GM21526 (cell line): ENCODE data around the gene CCDC154.

ENCODE experiments used
- ATAC-seq: cut with Tn5 transposase; IDR thresholded peaks from one replicate; pipeline ENCODE4 v1.9.1; 2021; ENCODE audit warnings: moderate library complexity; ENCODE audit not compliant: unreplicated experiment, low FRiP score

The CCDC154 gene

GRCh38 chr16:1457489-1458245 is 13.3 kb upstream of the CCDC154 start:
- ATAC-seq = no peak

DNA sequence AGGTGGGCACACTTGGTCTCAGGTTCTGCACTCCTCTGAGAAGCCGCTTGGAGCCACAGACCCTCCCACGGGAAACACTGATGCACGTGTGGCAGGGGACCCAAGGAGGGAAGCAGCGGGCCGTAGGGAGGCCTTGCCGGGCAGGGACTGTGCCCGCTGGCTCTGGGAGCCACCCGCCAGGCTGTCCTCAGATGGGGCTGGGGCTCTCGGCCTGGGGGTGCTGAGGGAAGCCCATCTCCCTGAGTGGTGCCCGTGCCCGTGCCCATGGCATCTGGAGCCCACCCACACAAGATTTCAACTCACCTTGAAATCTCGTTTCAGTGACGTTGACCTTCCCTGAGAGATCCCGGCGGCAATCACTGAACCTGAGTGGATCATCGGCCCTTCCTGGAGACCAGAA is 12.6 kb upstream of the CCDC154 start:
- ATAC-seq = no peak

GRCh38 chr16:1455190-1456171 is 11.1 kb upstream of the CCDC154 start:
- no peak for ATAC-seq

DNA sequence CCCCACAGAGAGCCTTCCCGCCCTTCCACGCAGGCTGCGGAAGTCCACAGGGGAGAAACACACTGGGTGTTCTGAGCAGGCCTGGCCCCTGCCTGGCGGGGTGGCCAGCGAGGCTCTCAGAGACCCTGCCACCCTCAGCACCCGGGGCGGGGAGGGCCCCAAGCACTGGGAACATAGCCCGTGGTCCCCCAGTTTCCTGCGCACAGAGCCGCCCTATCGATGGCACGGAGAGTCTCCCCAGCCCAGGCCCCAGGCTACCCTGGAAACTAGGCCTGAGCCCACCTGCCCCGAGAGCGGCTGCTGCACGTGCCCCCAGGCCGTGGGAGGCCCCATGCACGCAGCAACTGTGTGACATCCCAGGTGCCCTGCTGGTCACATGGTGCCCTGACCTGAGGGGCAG is 10.2 kb upstream of the CCDC154 start:
- ATAC-seq = no peak

- no peak for ATAC-seq
Observed at GRCh38 chr16:1453316-1453715, 9.0 kb upstream of the CCDC154 start.

DNA sequence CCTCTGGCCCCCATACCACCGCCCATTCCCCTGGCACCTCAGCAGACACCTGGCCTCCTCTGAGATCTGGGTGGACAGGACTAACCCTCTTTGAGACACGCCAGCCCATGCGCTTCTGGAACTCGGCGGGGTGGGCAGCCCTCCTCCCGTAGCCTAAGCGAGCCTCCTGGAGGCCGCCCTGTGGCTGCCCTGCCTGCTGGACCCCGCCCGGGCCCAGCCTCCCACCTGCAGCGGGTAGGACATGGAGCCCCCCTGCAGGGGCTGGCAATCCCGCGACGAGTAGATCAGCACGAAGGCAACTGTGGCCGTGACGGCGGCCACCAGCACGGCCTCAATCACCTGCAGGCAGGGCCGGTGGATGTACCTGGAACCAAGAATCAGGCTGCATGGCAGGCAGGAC is 8.2 kb upstream of the CCDC154 start:
- ATAC-seq = no peak

- ATAC-seq = no peak
Observed at GRCh38 chr16:1451702-1452392, 7.5 kb upstream of the CCDC154 start.

DNA sequence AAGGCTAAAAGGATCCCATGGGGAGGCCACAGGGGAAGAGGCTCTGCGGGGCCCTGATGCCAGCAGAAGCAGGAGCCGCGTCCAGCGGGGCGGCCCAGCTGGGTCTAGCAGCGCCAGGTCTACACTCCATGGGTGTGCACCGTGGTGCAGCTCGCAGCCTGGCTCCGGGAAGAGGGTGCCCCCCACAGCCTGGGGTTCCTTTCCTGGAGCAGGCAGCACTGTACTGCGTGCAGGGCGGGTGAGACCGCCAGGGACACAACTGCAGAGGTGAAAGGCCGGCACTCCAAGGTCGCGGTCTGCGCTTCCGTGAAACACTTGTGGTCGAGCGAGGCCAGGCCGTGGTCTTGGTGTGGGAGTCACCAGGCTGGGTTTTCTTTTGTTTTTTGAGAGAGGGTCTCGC is 6.5 kb upstream of the CCDC154 start:
- no peak for ATAC-seq

- no peak for ATAC-seq
Observed at GRCh38 chr16:1450218-1450617, 5.9 kb upstream of the CCDC154 start.

DNA sequence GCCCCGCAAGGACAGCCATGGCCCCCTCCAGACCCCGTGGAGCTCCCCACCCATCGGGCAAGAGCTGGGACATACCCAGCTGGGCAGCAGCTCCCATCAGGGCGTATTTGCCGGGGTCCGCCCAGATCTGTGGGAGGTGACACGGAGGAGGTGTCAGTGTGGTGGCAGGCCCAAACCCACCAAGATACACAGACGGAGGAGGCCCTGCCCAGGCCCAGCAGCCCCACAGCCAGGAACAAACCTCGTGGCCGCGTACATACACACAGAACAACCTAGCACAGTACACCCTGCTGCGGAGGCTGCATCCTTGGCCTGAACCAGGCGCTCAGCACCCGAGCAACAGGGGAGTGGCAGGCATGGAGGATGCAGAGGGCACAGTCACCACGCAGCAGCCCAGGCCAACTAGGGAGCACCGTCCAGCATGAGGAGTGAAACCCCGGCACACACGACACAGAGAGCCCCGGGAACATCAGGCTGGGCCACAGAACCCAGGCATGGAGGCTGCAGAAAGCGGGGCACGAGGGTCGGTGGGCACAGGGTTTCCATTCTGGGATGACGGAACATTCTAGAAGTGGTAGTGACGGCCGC is 4.9 kb upstream of the CCDC154 start:
- no peak for ATAC-seq

DNA sequence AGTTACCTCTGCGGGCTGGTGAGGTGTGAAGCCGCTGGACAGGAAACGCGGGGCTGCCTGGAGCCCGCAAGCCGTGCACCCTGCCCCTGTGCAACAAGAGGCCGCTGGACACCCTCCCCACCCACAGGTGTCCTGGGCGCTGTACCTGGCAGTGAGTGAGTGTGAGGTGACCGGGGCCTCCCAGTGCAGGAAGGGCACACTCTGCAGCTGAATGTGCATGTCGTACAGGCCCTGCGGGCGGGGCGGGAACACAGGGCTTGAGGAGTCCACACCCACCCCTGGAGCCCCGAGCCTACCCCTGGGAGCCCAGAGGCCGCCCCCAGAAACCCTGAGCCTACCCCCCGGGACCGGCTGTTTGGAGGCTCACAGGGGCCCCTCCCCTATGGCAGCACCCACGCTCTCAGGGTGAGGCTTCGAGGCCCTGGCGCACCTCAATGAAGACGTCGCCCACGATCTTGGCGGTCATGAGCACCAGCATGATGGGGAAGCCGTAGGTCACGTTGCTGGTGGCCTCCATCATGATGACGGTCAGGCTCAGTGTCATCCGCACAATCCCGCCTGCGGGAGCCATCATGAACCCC is 4.3 kb upstream of the CCDC154 start:
- no peak for ATAC-seq

DNA sequence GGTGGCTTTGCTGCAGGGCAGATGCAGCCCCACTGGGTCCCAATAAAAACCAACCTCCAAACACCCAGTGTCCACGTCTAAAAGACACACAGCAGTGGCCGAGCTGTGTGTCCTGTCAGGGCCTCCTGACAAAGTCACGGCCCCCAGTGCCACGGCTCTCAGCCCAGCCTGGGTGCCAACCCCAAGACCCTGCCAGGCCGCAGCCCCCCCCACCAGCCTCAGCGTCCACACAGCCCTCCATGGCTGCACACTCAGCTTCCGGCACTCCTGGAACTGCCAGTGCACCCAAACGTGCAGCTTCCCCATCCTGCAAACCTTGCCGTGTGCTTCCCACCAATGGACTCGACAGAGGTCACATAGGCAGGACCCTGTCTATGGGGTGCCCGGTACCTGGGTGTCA is 3.6 kb upstream of the CCDC154 start:
- ATAC-seq = no peak

DNA sequence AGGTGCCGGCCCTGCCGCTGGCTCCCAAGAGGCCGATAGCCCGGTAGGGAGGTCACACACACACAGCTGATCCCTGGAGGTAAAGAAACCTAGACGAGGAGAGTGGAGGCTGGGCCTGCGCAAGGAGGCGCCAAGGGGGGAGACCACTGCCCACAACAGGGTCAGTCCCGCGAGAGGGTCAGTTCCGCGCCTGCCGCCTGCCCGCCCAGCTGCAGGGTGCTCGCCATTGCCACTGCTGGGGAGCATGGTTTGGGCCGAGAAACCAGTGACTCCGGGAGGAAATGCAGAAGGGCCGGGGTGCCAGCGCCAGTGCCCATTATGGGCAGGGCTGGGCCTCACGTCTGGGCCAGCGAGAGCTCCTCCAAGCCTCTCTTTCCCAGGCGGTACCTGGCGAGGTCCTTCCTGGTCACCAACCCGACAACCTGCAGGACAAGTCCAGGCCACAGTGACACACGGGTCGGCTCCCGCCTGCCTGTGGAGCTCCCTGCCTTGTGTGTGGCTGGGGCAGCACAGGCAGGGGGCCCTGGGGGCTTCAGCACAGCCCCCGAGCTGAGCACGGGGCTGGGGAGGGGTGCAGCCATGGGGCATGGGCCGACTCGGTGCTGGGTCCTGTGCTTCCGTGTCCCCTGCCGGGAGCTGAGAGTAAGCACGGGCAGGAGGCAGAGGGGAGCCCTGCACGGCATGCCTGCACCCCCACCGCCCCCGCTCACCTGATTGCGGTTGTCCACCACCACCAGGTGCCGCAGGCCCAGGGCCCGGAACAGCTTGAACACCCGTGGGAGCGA is 2.1 kb upstream of the CCDC154 start:
- no peak for ATAC-seq

GRCh38 chr16:1445518-1446203 is 1.3 kb upstream of the CCDC154 start:
- ATAC-seq = no peak

DNA sequence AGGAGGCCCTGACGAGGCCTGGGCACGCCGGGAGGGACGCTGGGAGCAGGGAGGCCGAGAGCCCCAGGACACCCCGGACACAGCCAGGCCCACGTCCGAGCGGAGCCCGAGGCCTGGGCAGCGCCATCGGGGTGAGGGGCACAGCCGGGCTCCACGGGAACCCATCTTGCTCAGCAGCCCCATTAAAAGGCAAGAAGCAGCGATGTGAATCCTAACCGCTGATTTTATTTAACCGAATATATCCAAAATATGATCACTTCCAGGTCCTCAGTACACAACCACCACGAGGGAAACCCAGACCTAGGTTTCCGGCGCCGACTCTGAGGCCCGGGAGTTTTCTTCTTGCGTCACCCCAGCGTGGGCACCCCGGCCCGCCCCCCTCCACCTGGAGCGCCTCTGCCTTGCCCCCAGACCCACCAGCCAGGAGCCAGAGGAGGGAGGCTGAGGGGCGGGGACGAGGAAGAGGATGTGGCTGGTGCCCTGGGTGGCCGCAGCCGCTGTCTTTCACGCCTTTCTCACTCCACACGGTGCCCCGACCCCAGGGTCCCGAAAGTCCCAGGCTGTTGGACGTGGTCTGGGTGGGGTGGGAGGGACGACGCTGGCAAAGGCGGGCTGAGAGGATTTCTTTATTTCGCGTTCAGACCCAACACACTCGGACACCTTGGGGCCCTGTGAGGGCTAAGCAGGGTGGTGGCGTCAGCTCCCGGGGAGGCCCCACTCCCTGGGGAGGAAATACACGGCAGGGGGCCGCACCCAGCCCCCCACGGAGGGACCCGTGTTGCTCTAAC is 568 bp upstream of the CCDC154 start:
- no peak for ATAC-seq

DNA sequence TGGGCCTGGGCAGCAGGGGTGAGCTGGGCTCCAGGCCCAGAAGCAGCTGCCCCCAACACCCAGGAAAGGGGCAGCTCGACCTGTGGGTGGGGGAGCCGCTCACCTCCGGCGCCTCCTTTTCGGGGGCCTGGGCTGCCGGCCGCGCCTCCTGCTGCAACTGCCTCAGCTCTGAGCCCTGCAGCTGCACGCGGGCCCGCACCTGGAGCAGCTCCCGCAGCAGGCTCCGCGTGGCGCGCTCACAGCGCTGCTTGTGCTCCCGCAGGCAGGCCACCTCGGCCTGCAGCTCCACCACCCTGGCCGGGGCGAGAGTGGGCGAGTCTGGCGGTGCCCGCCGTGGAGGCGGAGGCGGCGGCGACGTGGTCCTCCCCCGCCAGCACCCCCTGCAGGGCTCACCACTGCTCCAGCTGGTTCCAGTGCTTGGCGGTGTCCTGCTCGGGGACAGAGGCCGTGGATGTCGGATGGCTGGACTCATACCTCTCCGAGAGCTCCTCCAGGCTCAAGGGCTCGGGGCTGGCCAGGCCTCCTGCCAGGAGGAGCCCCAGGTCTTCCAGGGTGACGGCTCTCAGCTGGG is 868 bp downstream of the CCDC154 start:
- ATAC-seq = no peak

DNA sequence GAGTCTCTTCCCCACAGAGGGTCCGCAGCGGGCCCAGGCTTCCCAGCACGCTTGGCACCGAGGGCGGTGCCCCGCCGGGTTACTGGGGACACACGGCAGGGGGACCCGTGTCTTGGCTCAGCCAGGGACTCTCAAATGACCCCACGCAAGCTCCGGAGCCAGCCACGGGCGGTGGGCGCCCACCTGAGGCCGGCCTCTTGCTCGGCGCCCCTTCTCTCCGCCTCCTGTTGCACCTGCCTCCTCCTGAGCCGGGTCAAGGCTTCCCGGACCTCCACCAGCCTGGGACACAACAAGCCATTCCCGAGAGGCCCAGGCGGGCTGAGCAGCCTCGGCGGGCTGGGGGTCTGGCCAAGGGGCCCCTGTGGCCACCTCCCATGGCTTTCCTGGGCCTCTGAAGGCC is 1.7 kb downstream of the CCDC154 start:
- ATAC-seq = no peak

GRCh38 chr16:1441391-1441829 is 2.9 kb downstream of the CCDC154 start:
- ATAC-seq = no peak
